T-helper 1 cell treated with Interleukin-12 subunit alpha and Interleukin-12 subunit beta and Interleukin-4 antibody, amounts not matched to agents 30 μg/mL and 1 μg/mL, for 36 hours (primary cell): ENCODE results near the gene OGFRL1.

Source experiments
- H3K27ac Mint-ChIP-seq: one replicate; pipeline ENCODE4 v1.8.0; 2021; ENCODE audit warnings: mild to moderate bottlenecking, mixed read lengths
- H3K27me3 Mint-ChIP-seq: one replicate; pipeline ENCODE4 v1.8.0; 2021; ENCODE audit warnings: low read depth, mixed read lengths
- H3K36me3 Mint-ChIP-seq: one replicate; pipeline ENCODE4 v1.8.0; 2021; ENCODE audit warnings: low read depth, mixed read lengths
- H3K4me1 Mint-ChIP-seq: one replicate; pipeline ENCODE4 v1.8.0; 2021; ENCODE audit warnings: low read depth, mixed read lengths
- H3K4me3 Mint-ChIP-seq: one replicate; pipeline ENCODE4 v1.8.0; 2021; ENCODE audit warnings: mild to moderate bottlenecking, moderate library complexity, mixed read lengths
- H3K9me3 Mint-ChIP-seq: one replicate; pipeline ENCODE4 v1.8.0; 2021; ENCODE audit warnings: mixed read lengths

The OGFRL1 gene

DNA sequence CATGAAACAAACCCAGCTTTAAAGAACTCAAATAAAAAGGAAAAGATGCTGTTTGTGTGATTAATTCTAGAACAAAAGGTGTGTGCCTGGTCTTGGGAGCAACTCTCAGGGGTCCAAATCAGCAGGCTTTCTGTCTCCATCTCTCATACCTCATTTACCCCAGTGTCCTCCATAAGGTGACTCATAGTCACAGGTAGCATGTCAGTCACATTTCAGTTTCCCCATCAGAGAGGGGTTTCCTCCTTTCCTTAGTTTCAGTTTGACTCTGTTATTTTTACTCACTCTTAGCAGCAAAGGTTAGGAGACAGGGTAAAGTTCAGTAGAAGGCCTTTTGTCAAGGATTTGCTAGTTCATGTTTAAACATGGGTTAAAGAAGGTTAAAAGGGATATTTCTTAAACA lies 46.2 kb downstream of the OGFRL1 start:
- Mint-ChIP-seq H3K9me3 (no peaks in the 10 kb centered on the region), H3K27ac (no peak overlapping the region), H3K4me3 (no peak overlapping the region)

DNA sequence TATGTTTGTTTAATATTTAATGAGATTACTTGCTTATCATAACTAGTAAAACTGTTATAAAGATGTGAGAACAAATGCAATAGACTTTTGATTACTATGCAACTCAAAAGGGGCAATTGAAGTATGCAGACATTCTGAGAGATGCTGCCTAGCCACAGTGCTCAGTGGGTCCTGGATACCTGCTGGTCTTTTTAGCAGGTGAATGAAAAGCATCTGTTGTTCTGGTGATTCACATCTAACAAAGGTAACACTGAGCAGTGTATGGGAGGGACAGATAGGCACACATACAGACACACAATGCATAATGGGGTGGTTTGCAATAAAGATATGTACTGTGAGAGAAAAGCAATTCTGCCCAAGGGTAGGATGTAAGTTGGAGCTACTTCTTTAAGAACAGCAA lies 46.9 kb downstream of the OGFRL1 start:
- no peak overlapping the region for H3K4me3 Mint-ChIP-seq

More for the DNA sequence above, 46.2 kb downstream of the OGFRL1 start:
- H3K27me3 Mint-ChIP-seq: no peaks in the 10 kb centered on the region
- H3K4me1 Mint-ChIP-seq: peaks cover 2% of the 10 kb centered on the region
- no peaks in the 10 kb centered on the region for H3K36me3 Mint-ChIP-seq

DNA sequence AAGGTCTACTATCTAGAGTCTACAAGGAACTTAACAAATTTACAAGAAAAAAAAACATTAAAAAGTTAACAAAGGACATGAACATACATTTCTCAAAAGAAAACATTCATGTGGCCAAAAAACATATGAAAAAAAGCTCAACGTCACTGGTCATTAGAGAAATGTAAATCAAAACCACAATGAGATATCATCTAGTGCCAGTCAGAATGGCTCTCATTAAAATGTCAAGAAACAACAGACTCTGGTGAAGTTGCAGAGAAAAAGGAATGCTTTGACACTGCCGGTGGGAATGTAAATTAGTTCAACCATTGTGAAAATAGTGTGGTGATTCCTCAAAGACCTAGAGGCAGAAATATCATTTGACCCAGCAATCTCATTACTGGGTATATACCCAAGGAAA lies 48.3 kb downstream of the OGFRL1 start:
- Mint-ChIP-seq H3K4me1 (peaks cover 2% of the 10 kb centered on the region), H3K27ac (no peak overlapping the region), H3K36me3 (no peaks in the 10 kb centered on the region), H3K27me3 (no peaks in the 10 kb centered on the region), H3K9me3 (no peaks in the 10 kb centered on the region), H3K4me3 (no peak overlapping the region)

More for the DNA sequence above, 46.9 kb downstream of the OGFRL1 start:
- Mint-ChIP-seq H3K27me3 (no peaks in the 10 kb centered on the region), H3K27ac (no peak overlapping the region), H3K4me1 (peaks cover 2% of the 10 kb centered on the region), H3K9me3 (no peaks in the 10 kb centered on the region), H3K36me3 (no peaks in the 10 kb centered on the region)

DNA sequence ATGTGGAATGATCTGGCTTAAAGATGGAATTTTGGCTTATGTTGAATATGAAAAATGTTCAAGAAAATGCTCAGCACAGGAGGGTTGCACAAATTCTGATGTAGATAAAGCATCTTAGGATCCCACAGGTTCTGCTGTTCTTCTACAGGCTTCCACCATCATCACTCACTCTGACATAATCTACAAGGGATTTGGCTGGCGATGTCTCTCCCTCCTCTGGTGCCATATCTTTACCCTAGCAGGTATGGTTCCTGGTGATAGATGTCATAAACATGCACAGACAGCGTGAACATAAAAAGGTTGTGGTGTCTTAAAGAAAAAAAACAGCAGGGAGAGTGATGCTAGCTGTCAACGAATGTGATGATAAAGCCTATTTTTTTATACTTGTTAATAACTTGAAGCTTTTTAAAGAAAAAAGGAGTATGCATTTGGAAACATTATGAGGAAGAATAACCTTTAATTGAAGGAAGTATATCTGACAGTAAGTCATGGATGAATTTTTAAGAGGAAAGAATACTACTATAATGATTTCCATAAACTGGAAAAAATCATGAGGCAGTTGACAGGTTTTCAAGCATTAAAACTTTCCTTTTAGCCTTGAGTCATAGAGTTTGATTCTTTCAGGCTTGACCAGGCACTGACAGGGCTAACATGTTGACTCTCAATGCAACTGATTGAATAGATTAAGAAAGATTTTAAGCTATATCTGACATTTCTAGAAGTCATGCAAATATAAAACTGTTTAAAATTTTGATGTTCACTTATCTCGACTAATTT lies 50.1 kb downstream of the OGFRL1 start:
- no peaks in the 10 kb centered on the region for H3K9me3 Mint-ChIP-seq
- no peak overlapping the region for H3K27ac Mint-ChIP-seq
- H3K4me3 Mint-ChIP-seq: no peak overlapping the region
- peaks cover 2% of the 10 kb centered on the region for H3K4me1 Mint-ChIP-seq
- H3K27me3 Mint-ChIP-seq: peaks cover 3% of the 10 kb centered on the region
- no peaks in the 10 kb centered on the region for H3K36me3 Mint-ChIP-seq

DNA sequence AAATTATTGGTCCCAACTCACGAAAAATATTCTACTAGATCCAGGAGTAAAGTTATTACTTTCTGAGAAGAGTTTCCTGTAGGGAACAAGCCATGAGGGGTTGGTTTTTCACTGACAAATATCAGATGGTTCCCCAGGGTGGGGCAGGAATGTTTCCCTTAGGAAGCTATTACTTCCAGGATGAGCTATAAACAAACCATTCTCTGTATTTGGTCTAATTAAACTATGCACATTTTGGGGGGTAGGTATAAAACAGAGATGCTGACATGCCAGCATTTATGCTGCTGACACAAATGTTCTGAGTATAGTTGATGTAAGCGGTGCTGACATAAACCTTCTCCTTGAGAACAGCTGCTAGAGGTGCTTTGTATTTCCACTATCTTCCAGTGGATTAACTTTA lies 54.2 kb downstream of the OGFRL1 start:
- no peaks in the 10 kb centered on the region for H3K9me3 Mint-ChIP-seq
- H3K36me3 Mint-ChIP-seq: no peaks in the 10 kb centered on the region
- H3K4me3 Mint-ChIP-seq: no peak overlapping the region
- H3K27me3 Mint-ChIP-seq: peaks cover 10% of the 10 kb centered on the region
- H3K27ac Mint-ChIP-seq: no peak overlapping the region
- H3K4me1 Mint-ChIP-seq: no peaks in the 10 kb centered on the region

DNA sequence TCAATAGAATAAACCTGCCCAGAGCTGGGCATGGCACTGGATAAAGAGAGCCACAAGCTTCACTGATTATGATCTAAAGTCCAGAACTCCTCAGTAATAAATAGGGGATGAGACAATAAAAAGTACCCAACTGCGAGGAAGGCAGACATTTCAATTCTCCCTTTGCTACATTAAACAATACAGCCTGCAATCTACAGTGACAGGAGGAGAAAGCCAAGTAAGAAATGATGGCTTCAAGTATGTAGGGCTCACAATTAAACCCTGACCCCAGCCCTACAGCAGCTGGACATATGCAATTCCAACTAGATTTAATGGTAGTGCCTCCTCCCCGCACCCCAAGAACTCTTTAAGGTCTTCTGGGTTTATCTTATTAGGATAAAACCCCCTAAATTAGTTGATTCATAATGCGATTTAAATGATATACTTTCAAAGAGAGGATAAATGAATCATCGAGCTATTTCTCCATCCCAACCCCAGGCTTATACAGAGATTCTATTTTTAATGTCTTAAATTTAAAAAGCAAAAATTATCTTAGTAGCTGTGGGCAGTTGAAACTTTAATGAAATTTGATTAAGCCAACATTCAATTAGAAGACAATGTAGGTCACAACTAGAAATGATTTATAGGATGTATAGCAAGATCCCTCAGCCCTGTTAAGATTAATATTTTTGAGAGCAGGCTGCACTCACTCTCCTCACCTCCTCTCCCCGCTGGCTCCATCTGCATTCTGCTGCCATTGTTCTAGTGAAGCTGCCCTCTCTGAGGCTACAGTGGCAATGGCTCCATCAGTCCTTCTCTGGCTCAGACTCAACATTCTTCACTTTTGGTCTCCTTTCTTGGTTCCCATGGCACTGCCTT lies 57.1 kb downstream of the OGFRL1 start:
- no peaks in the 10 kb centered on the region for H3K36me3 Mint-ChIP-seq
- no peak overlapping the region for H3K4me3 Mint-ChIP-seq
- H3K27ac Mint-ChIP-seq: no peak overlapping the region
- H3K9me3 Mint-ChIP-seq: no peaks in the 10 kb centered on the region
- H3K27me3 Mint-ChIP-seq: peaks cover 16% of the 10 kb centered on the region
- no peaks in the 10 kb centered on the region for H3K4me1 Mint-ChIP-seq

DNA sequence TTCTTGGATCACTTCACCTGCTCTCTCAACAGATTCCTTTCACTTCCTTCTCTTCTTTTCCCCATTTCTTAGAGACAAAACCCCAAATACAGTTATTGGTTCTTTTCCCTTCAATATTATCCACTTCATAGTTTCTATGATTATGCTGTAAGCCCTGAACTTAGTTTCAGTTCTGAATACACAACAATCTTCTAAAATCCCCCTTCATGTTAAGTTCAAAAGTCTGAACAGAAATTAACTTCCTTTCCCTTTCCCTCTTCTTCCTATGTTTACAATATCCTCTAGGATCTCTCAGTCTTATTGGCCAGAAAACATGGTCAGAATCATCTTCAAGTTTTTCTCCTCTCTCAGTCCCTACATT lies 57.7 kb downstream of the OGFRL1 start:
- H3K27me3 Mint-ChIP-seq: peaks cover 16% of the 10 kb centered on the region
- no peak overlapping the region for H3K27ac Mint-ChIP-seq
- H3K4me1 Mint-ChIP-seq: no peaks in the 10 kb centered on the region
- no peaks in the 10 kb centered on the region for H3K9me3 Mint-ChIP-seq
- H3K36me3 Mint-ChIP-seq: no peaks in the 10 kb centered on the region
- no peak overlapping the region for H3K4me3 Mint-ChIP-seq

DNA sequence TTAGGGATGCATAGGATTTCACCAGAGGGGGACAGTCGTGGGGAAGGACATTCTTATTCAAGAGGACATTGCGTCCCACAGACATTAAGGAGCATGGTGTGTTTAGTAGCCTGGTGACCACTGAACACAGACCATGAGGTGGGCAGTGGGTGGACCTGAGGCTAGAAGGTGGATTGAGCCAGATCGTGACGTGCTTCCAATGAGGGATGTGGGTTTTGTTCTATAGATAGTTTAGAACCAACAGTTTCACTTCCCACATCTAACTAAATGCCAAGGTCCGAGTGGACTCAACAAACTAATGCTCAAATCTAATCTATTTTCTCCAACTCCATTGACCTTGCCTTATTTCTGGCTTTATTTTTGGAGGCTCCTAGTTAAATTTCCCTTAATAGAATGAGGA lies 58.5 kb downstream of the OGFRL1 start:
- H3K4me3 Mint-ChIP-seq: no peak overlapping the region
- H3K27me3 Mint-ChIP-seq: peaks cover 15% of the 10 kb centered on the region
- H3K36me3 Mint-ChIP-seq: no peaks in the 10 kb centered on the region
- no peaks in the 10 kb centered on the region for H3K9me3 Mint-ChIP-seq
- H3K4me1 Mint-ChIP-seq: no peaks in the 10 kb centered on the region
- H3K27ac Mint-ChIP-seq: no peak overlapping the region

DNA sequence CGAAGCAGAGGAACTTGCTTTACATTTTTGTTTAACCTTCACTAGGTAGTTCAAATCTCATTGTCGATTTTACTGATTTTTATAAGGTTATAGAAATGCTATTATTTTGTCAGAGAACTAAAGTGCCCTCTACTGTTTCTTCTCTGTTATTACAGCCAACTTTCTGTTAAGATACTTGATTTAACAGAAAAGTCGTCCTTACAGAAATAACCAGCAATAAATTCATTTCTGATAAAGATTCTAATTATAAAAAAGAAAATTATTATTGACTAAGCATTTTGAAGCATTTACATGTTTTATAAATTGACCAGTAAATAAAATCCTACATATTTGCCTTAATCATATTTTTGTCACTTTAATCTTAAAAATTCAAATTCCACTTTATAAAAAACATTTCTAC lies 60.8 kb downstream of the OGFRL1 start:
- H3K4me1 Mint-ChIP-seq: no peaks in the 10 kb centered on the region
- no peak overlapping the region for H3K4me3 Mint-ChIP-seq
- no peaks in the 10 kb centered on the region for H3K9me3 Mint-ChIP-seq
- no peaks in the 10 kb centered on the region for H3K36me3 Mint-ChIP-seq
- H3K27ac Mint-ChIP-seq: no peak overlapping the region
- peaks cover 9% of the 10 kb centered on the region for H3K27me3 Mint-ChIP-seq

DNA sequence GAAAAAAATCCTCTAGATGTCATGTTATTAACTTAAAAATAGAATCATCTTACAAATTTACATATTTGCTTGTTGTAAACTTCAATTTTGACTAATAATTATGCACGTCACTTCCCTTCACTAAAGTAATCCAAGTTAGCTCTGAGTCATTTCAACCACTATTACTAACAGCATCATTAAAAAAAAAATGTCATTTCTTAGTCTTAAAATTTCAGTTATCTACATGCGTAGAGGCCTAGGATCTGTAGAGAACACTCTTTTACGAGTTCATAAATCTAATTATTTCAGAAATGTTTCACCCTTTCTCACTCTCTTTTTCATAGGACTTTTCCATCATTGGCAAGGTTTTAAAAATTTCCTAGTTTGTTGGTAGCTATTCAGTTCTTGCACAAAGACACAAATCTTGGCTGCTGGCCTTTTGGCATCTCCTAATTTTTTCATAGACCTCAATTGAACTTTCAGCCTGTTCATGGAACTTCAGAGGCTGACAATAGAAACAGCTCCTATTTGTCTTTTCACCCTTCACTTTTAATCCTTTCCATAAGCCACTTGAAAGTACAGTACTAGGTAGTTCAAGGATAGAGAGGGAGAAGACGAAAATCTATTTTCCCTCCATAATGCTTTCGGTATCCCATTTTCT lies 61.5 kb downstream of the OGFRL1 start:
- Mint-ChIP-seq H3K4me3 (no peak overlapping the region), H3K27ac (no peak overlapping the region), H3K9me3 (no peaks in the 10 kb centered on the region), H3K36me3 (no peaks in the 10 kb centered on the region), H3K4me1 (no peaks in the 10 kb centered on the region), H3K27me3 (peaks cover 8% of the 10 kb centered on the region)

DNA sequence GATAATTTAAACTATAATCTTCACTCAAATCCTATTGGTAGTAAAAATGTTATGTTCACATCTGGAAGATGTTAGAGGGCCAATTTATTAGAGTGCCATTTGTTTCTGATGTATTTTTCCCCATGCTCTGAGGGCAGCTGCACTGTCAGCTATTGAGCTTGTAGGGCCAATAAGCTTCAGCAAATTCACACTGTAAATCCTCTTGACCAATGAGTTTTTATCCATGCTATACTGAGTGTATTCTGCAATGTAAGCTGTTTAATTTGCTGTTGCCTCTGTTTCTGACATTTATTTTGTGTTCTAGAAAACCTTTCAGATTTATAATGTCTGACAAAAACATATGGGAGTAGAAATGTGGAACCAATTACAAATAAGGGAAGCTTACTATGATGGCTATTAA lies 62.6 kb downstream of the OGFRL1 start:
- no peaks in the 10 kb centered on the region for H3K4me1 Mint-ChIP-seq
- no peaks in the 10 kb centered on the region for H3K9me3 Mint-ChIP-seq
- no peak overlapping the region for H3K4me3 Mint-ChIP-seq
- no peaks in the 10 kb centered on the region for H3K36me3 Mint-ChIP-seq
- H3K27me3 Mint-ChIP-seq: peaks cover 6% of the 10 kb centered on the region
- no peak overlapping the region for H3K27ac Mint-ChIP-seq
